C4-2B (cell line): ENCODE data around the gene KIF20B.

ENCODE experiments used
- ZFX ChIP-seq: fragments of 450-650 bp; IDR thresholded peaks from 2 replicates; pipeline ENCODE4 v1.6.1; 2017
- TF ChIP-seq, protein P1 (sequence below): fragments of 450-650 bp; conservative IDR thresholded peaks from 2 replicates; pipeline ENCODE4 v1.5.1; 2017; ENCODE audit warnings: mild to moderate bottlenecking

DNA sequence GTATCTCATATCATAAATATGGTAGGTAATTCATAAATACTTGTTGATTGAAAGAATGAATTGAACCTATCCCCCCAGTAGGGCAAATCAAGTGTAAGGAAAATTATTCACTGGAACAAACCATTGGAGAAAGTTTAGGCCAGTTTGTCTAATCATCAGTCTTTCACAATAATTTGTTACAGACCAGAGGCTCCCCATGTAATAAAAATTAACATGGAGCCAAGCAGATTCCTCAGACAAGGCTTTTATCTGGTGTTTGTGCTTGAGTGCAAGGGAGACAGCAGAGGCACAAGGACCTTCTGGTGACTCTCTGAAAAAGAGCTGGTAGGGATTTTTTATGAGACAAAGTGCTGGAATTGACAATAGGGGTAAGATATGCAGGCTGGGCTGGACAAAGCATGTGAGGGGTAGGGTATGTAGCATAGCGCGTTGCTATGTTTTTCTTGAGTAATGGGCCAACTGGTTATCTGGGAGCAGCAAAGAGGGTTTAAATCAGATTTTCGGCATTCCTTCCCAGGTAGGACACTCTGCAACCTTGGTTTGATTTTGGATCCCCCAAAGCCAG lies 48.5 kb upstream of the KIF20B start:
- TF ChIP-seq, protein P1, sequence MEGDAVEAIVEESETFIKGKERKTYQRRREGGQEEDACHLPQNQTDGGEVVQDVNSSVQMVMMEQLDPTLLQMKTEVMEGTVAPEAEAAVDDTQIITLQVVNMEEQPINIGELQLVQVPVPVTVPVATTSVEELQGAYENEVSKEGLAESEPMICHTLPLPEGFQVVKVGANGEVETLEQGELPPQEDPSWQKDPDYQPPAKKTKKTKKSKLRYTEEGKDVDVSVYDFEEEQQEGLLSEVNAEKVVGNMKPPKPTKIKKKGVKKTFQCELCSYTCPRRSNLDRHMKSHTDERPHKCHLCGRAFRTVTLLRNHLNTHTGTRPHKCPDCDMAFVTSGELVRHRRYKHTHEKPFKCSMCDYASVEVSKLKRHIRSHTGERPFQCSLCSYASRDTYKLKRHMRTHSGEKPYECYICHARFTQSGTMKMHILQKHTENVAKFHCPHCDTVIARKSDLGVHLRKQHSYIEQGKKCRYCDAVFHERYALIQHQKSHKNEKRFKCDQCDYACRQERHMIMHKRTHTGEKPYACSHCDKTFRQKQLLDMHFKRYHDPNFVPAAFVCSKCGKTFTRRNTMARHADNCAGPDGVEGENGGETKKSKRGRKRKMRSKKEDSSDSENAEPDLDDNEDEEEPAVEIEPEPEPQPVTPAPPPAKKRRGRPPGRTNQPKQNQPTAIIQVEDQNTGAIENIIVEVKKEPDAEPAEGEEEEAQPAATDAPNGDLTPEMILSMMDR = no peak
- TF ChIP-seq ZFX = no peak
